Measurements from ENCODE around the gene C10orf67.

Gene C10orf67

DNA sequence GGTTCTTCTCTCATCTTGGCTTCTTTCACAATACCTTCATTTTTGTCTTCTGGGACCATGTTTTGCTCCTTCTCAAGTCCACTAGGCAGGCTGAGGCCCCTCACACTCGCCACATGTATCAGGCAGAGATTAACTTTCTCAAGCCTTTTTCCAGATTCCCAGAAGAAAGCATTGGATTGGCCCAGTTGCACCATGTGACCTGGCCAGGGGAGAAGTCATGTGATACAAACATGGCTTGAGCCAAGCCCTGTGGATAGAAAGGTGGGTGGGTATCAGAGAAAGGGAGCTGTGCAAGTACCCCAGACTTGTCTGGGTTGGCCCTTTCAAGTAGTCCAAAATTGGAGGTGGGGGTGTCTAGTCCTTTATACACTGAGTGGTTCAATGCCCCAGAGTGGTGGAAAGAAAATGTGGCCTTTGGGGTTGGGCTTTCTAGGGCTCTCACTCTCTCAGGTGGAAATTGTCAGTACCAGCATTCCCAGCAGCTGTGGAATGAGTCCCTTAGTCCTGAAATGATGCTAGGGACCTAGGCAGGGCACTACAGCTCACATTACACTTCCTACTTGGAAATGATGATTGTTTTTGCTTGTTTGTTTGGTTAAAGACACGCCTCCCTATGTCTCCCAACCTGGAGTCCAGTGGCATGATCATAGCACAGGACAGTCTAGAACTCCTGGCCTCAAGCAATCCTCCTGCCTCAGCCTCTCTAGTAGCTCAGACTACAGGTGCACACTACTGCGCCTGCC is 36.9 kb upstream of the C10orf67 start:
- H3K4me3 ChIP-seq (ENCODE audit: low read depth, low read length), result no peak overlapping the region
- DNase-seq (ENCODE audit: low read depth), result no peak

DNA sequence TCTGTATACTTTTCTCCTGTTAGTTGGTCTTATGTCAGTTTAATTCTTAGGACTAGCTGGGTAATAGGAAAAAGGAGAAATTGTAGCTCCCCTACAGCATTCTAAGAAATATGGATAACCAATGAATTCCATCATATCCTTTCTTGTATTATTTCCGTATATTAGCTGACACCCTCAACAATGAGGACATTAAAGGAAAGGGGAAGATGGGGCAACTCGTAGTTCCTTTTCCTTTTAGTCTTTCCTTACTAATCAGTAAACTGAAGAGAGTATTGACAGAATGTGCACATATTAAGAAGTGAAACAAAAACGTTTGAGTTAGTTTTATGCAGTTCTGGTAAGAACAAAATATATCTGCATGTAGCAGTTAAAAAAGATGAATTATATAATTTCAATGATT is 35.1 kb upstream of the C10orf67 start:
- TF ChIP-seq, protein P1, sequence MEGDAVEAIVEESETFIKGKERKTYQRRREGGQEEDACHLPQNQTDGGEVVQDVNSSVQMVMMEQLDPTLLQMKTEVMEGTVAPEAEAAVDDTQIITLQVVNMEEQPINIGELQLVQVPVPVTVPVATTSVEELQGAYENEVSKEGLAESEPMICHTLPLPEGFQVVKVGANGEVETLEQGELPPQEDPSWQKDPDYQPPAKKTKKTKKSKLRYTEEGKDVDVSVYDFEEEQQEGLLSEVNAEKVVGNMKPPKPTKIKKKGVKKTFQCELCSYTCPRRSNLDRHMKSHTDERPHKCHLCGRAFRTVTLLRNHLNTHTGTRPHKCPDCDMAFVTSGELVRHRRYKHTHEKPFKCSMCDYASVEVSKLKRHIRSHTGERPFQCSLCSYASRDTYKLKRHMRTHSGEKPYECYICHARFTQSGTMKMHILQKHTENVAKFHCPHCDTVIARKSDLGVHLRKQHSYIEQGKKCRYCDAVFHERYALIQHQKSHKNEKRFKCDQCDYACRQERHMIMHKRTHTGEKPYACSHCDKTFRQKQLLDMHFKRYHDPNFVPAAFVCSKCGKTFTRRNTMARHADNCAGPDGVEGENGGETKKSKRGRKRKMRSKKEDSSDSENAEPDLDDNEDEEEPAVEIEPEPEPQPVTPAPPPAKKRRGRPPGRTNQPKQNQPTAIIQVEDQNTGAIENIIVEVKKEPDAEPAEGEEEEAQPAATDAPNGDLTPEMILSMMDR (IDR thresholded peaks at IDR 0.05; ENCODE audit: control insufficient read depth, extremely low read depth, insufficient read depth), result no peak
- no peak overlapping the region for H3K4me3 ChIP-seq (ENCODE audit: low read depth, low read length)
- DNase-seq (ENCODE audit: low read depth), result no peak

More for the DNA sequence above, 36.9 kb upstream of the C10orf67 start:
- TF ChIP-seq, protein P1 (IDR thresholded peaks at IDR 0.05; ENCODE audit: control insufficient read depth, extremely low read depth, insufficient read depth), result no peak

DNA sequence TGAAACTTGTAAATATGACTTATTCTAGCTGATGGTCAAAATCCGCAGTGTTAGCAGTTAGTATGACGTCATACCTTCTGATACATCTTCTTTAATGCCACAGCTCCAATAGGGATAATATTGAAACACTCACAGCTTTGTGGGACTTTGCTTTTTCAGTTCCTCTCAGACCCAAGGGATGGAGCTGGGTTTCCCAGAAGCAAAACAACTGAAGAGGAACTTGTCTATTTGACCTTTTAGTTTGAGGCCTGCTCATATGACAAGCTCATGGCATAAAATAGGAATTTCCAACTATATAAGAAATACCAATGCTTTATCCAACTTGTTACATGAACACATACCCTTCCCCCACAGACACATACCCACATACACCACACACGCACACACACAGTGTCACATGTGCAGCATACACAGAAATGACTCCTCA is 31.6 kb upstream of the C10orf67 start:
- TF ChIP-seq, protein P1 (IDR thresholded peaks at IDR 0.05; ENCODE audit: control insufficient read depth, extremely low read depth, insufficient read depth), result no peak

DNA sequence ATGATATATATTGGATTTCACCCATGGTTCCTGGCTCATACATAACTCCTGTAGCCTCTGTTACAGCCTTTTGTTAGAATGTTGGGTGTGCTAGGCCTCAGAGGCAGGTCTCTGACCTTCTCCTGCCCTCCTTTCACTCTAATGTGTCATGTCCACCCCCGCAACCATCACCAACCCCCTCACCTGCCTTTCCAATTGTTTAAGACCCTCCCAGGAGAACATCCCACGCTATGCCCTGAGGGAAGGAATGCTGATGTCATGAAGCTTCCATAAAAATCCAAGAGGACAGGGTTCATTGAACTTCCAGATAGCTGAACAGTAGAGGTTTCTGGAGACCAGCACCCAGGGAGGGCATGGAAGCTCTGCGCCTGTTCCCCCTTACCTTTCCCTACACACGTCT is 30.8 kb upstream of the C10orf67 start:
- no peak overlapping the region for H3K4me3 ChIP-seq (ENCODE audit: low read depth, low read length)
- TF ChIP-seq, protein P1 (IDR thresholded peaks at IDR 0.05; ENCODE audit: control insufficient read depth, extremely low read depth, insufficient read depth), result no peak
- DNase-seq (ENCODE audit: low read depth), result no peak

More for the DNA sequence above, 31.6 kb upstream of the C10orf67 start:
- no peak overlapping the region for H3K4me3 ChIP-seq (ENCODE audit: low read depth, low read length)
- DNase-seq (ENCODE audit: low read depth), result no peak

DNA sequence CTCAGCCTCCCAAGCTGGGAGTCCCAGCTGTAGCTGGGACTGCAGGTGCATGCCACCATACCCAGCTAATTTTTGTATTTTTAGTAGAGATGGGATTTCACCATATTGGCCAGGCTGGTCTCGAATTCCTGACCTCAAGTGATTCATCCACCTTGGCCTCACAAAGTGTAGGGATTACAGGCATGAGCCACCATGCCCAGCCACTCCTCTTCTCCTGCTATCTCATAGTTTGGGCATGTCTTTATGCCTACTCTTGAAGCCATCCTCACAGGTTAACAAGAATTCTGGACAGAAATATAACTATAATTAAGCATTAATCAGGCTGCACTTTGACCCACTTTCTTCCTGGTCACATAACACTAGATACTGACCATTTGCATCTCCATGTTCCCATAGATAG is 28.6 kb upstream of the C10orf67 start:
- TF ChIP-seq, protein P1 (IDR thresholded peaks at IDR 0.05; ENCODE audit: control insufficient read depth, extremely low read depth, insufficient read depth), result no peak
- H3K4me3 ChIP-seq (ENCODE audit: low read depth, low read length), result no peak overlapping the region
- DNase-seq (ENCODE audit: low read depth), result no peak

DNA sequence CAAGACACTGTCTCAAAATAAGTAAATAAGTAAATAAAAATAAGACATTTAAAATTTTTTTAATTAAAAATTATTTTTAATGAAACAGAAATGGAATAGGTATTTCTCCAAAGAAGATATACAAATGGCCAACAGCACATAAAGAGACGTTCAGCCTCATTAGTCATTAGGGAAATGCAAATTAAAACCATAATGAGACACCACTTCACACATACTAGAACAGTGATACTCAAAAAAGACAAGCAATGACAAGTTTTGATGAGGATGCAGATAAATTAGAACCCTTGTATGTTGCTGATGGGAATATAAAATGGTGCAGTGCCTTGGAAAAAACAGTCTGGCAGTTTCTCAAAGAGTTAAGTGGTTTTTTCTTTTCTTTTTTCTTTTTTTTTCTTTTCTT is 26.5 kb upstream of the C10orf67 start:
- H3K4me3 ChIP-seq (ENCODE audit: low read depth, low read length), result no peak overlapping the region
- DNase-seq (ENCODE audit: low read depth), result no peak
- TF ChIP-seq, protein P1 (IDR thresholded peaks at IDR 0.05; ENCODE audit: control insufficient read depth, extremely low read depth, insufficient read depth), result no peak

DNA sequence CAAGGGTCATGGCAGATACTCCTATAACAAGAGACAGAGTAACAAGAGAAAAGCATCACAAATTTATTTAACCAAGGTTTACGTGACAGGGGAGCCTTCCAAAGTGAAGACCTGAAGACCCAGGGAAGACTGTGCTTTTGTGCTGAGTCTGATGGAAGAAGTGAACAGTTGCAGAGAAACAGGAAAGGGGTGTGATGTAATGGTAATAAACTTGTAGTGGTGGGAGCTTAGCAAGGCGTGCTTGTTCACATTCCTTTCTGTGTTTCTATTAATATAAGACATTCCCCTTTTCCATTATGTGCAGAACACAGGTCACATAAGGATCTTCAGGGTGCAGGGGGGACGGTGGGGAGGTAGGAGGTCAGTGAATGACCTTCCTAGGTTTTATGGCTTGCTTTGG is 25.5 kb upstream of the C10orf67 start:
- H3K4me3 ChIP-seq (ENCODE audit: low read depth, low read length), result no peak overlapping the region
- DNase-seq (ENCODE audit: low read depth), result no peak
- TF ChIP-seq, protein P1 (IDR thresholded peaks at IDR 0.05; ENCODE audit: control insufficient read depth, extremely low read depth, insufficient read depth), result no peak

All from LNCaP clone FGC (cell line).